Stomach (tissue), 9 donors: Measurements from ENCODE around the gene FARSA. TPM values are rescaled to one million over a fixed set of nuclear protein-coding genes. Genes with fewer than 3 reads are reported as not detected.

ENCODE experiments used
- DNase-seq, 2 donors: peaks; one replicate each; pipeline versions ENCODE4 v3.0.0 to v3.0.0-alpha.2; 2013 to 2019
- H3K27ac ChIP-seq, 5 donors: fragments of 200-600 bp in 4 of 5; sonication (generic) in 4 of 5; one replicate each; pipeline ENCODE4 v1.5.1; 2013 to 2019; ENCODE audit warnings: mild to moderate bottlenecking in 1 of 5, moderate library complexity in 1 of 5
- H3K27me3 ChIP-seq, 3 donors: fragments of 200-600 bp; sonication (generic); one replicate each; pipeline ENCODE4 v1.5.1; 2017 to 2019; ENCODE audit warnings: mixed run types in 1 of 3
- H3K36me3 ChIP-seq, 4 donors: fragments of 200-600 bp; sonication (generic); 1 replicate in 3 of 4; 2 replicates in 1 of 4; pipeline ENCODE4 v1.5.1; 2016 to 2019
- H3K4me1 ChIP-seq, 4 donors: fragments of 200-600 bp; sonication (generic); one replicate each; pipeline ENCODE4 v1.5.1; 2016 to 2019
- H3K4me3 ChIP-seq, 4 donors: fragments of 200-600 bp; sonication (generic) in 3 of 4; one replicate each; pipeline ENCODE4 v1.5.1; 2016 to 2019; ENCODE audit warnings: mild to moderate bottlenecking in 1 of 4
- H3K9me3 ChIP-seq, 4 donors: fragments of 200-600 bp; sonication (generic); one replicate each; pipeline ENCODE4 v1.5.1; 2016 to 2019
- EP300 ChIP-seq: sonication (generic); formaldehyde crosslinking; IDR thresholded peaks from one replicate; pipeline ENCODE4 v1.6.1; 2017; ENCODE audit warnings: antibody characterized with exemption
- POLR2A ChIP-seq, 4 donors: fragments of 450-650 bp; IDR thresholded peaks; one replicate each; pipeline ENCODE4 v1.6.1; 2016; ENCODE audit warnings: antibody characterized with exemption in 4 of 4, control low read depth in 2 of 4, mild to moderate bottlenecking in 1 of 4, moderate library complexity in 1 of 4
- POLR2AphosphoS5 ChIP-seq, 3 donors: sonication (generic); formaldehyde crosslinking; IDR thresholded peaks; one replicate each; pipeline ENCODE4 v1.6.1; 2016; ENCODE audit warnings: antibody characterized with exemption in 3 of 3
- WGBS, 5 donors: extraction: QIAGEN DNeasy Blood & Tissue Kit in 3 of 5; methylation state at CpG; one replicate each; pipeline versions ENCODE4 v1.1.5 to v1.1.7; 2013 to 2018; 5-methylcytosine and 5-hydroxymethylcytosine counted together
- intact Hi-C: fragments of 100-400 bp; cut with DNase I; formaldehyde crosslinking; loops from one replicate; pipeline ENCODE4 v1.15.1; 2023; ENCODE audit warnings: low total_unique reads
- polyA plus RNA-seq, 3 donors: library from polyadenylated mRNA; stranded (reverse); fragments of 200-250 nt; gene quantifications; one replicate each; pipeline ENCODE4 v1.2.3, GENCODE V29; 2013
- total RNA-seq, 5 donors: library from RNA; depleted of rRNA; stranded (reverse); fragments of >200 nt; gene quantifications; one replicate each; pipeline versions ENCODE4 v1.1.0 to v1.2.3, GENCODE V29; 2014 to 2016
- TF ChIP-seq, protein P1 (sequence below), 7 experiments: fragments of 450-650 bp in 4 of 7; fragments of 200-600 bp in 3 of 7; sonication (generic) in 3 of 7; IDR thresholded peaks; one replicate each; pipeline ENCODE4 v1.5.1; 2016 to 2019; ENCODE audit warnings: antibody characterized with exemption in 7 of 7, control low read depth in 2 of 7, mild to moderate bottlenecking in 1 of 7
- donor health status: healthy with polysubstance abuse.
- donor health status: Bipolar disorder and iron deficiency.
- donor health status: healthy.

FARSA gene
- total and polyA plus RNA-seq, 8 donors: 27.2 to 125 (median 39.8) TPM

GRCh38 chr19:12881172-12881808 is 52.2 kb downstream of the FARSA start, which contains the start of gene DNASE2:
Gene DNASE2 (minus strand): TSS chr19:12881449. CDS start chr19:12881375, 74 bp downstream.
- 0 to 1% (median 0%) methylated on average over 12 to 38 of the region's 38 CpGs for WGBS, 5 donors
- peaks cover 20 to 25% (median 25%) of the 10 kb centered on the region in 4 donors for H3K36me3 ChIP-seq
- peak; percentile 97 to 98 for DNase-seq

GRCh38 chr19:12880551-12881171 is 52.9 kb downstream of the FARSA start:
- H3K4me1 ChIP-seq: peaks cover 18 to 43% (median 36%) of the 10 kb centered on the region in 4 donors
- H3K36me3 ChIP-seq: peaks cover 25 to 32% (median 31%) of the 10 kb centered on the region in 4 donors
- peaks cover 0 to 17% (median 6%) of the 10 kb centered on the region in 3 donors for H3K27me3 ChIP-seq
- peak overlapping the region; percentile 69 to 83 (median 80) for H3K4me3 ChIP-seq
- peak; percentile 40 to 58 for DNase-seq
- 12 to 20% (median 14%) methylated on average over 12 to 29 of the region's 29 CpGs for WGBS, 5 donors
- intact Hi-C loops: loop anchor here (10.0 kb wide), 1 partner anchor 54 kb away; the partner anchor contains the start of genes CALR and FARSA
- peaks cover 0 to 16% (median 12%) of the 10 kb centered on the region in 4 donors for H3K9me3 ChIP-seq
- peak overlapping the region; percentile 78 to 93 (median 91) for H3K27ac ChIP-seq
- no peak for TF ChIP-seq POLR2AphosphoS5 (IDR thresholded peaks at IDR 0.05)
- TF ChIP-seq, protein P1, sequence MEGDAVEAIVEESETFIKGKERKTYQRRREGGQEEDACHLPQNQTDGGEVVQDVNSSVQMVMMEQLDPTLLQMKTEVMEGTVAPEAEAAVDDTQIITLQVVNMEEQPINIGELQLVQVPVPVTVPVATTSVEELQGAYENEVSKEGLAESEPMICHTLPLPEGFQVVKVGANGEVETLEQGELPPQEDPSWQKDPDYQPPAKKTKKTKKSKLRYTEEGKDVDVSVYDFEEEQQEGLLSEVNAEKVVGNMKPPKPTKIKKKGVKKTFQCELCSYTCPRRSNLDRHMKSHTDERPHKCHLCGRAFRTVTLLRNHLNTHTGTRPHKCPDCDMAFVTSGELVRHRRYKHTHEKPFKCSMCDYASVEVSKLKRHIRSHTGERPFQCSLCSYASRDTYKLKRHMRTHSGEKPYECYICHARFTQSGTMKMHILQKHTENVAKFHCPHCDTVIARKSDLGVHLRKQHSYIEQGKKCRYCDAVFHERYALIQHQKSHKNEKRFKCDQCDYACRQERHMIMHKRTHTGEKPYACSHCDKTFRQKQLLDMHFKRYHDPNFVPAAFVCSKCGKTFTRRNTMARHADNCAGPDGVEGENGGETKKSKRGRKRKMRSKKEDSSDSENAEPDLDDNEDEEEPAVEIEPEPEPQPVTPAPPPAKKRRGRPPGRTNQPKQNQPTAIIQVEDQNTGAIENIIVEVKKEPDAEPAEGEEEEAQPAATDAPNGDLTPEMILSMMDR (IDR thresholded peaks at IDR 0.05): no peak
- no peak for TF ChIP-seq POLR2A (IDR thresholded peaks at IDR 0.05)

More at GRCh38 chr19:12881172-12881808, 52.2 kb downstream of the FARSA start, which contains the start of gene DNASE2:
- intact Hi-C loops: loop anchor here (10.0 kb wide), 1 partner anchor 54 kb away; the partner anchor contains the start of genes CALR and FARSA
- Histone ChIP-seq H3K27ac (peak within 1 kb of the TSS; percentile 78 to 93 (median 91)), H3K9me3 (peaks cover 0 to 16% (median 12%) of the 10 kb centered on the region in 4 donors), H3K4me1 (peaks cover 22 to 50% (median 42%) of the 10 kb centered on the region in 4 donors), H3K4me3 (peak within 1 kb of the TSS; percentile 69 to 83 (median 80)), H3K27me3 (peaks cover 0 to 23% (median 12%) of the 10 kb centered on the region in 3 donors)
- TF ChIP-seq EP300: no peak
- TF ChIP-seq POLR2AphosphoS5 (IDR thresholded peaks at IDR 0.05): peak; percentile 80 to 94 (median 91)
- TF ChIP-seq POLR2A (IDR thresholded peaks at IDR 0.05): peak in 2 of 4 donors; percentile 65 to 90
- TF ChIP-seq, protein P1 (IDR thresholded peaks at IDR 0.05): no peak

DNA sequence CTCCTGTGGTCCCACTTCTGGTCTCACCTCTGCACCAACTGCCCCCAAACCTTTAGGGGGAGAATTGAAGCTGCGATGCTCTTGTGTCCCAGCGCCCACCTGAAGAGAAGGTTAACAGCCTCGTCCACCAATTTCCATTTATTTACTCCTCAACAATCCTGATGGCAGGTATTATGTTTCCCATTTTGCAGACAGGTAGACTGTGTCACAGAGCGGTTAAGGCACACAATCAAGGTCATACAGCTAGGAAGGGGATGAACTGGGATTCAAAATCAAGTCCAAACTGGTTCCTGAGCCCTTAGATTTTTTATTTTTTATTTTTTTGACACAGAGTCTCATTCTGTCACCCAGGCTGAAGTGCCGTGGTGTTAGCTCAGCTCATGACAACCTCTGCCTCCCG is 58.4 kb downstream of the FARSA start:
- TF ChIP-seq, protein P1 (IDR thresholded peaks at IDR 0.05): no peak
- no peak for TF ChIP-seq POLR2AphosphoS5 (IDR thresholded peaks at IDR 0.05)
- no peak for TF ChIP-seq POLR2A (IDR thresholded peaks at IDR 0.05)
- TF ChIP-seq EP300: no peak
- Histone ChIP-seq H3K27ac (no peak overlapping the region), H3K4me3 (no peak overlapping the region), H3K36me3 (peaks cover 25 to 58% (median 53%) of the 10 kb centered on the region in 4 donors), H3K9me3 (no peaks in the 10 kb centered on the region), H3K4me1 (peaks cover under 1 to 20% (median 10%) of the 10 kb centered on the region in 4 donors), H3K27me3 (no peaks in the 10 kb centered on the region)
- intact Hi-C loops: no loop called here
- WGBS, 5 donors: 93 to 99% (median 96%) methylated on average over 6 of the region's 6 CpGs
- DNase-seq: no peak
